Measurements from ENCODE around the gene MDC1. TPM values are rescaled to one million over a fixed set of nuclear protein-coding genes. Genes with fewer than 3 reads are reported as not detected.
A peak's percentile ranks its signal among the peaks of the same experiment; 100 is the strongest.

Gene MDC1
- total and polyA plus RNA-seq, 2 of the 13 experiments (the other 11 are each of a cell fraction or from before 2014, with no cell fraction given) = 8.4 to 14.0 TPM

DNA sequence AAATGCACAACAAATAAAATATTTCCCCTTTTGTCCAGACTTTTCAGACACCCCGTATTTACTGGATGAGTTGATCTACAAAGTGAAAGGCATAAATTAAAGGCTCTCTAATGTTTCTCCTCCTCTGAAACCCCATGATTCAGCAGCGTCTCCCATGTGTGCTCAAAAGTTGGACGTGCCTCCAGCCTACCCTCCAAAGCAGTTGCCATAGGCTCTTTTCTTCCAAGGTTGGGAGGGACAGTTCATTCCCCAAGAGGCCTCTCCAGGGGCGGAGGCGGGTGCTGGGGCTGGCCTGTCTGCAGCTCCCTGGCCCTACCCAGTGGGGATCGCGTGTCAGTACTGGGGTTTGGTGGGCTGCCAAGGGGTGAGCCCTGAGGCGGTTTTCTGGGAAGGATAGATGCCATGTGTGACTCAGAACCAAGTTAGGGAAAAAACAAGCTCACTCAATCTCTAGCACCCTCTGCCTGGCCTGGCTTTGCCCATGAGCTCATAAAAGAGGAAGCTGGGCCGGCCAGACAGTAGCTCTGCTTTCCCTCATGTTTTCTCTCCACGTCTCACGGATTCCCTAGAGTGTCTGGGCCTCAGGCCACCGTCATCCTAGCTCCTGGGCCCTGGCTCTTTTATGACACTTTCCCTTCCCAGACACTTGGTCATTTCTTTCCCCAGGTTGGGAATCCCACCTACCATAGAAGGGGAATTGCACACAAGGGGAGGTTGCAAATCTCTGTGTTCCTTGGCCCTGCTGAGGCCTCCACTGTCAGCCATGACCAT is 35.3 kb upstream of the MDC1 start:
- DNase-seq (ENCODE audit: low spot score) (no peak), FAIRE-seq (no peak), ATAC-seq (no peak)
- Histone ChIP-seq H3K4me3 (replicated peaks in 1 of 3; ENCODE audit: insufficient read depth in 1 of 3, low read depth in 2 of 3, low read length in 3 of 3) (no peak overlapping the region), H3K27ac (ENCODE audit: extremely low read length, insufficient read depth, low read length) (no peak overlapping the region), H3K27me3 (ENCODE audit: control insufficient read depth in 1 of 2, insufficient read depth in 2 of 2, low read length in 2 of 2) (no peaks in the 10 kb centered on the region), H3K36me3 (replicated peaks in 1 of 2; ENCODE audit: control insufficient read depth in 1 of 2, insufficient read depth in 2 of 2, low read length in 2 of 2) (no peaks in the 10 kb centered on the region), H3K9me3 (ENCODE audit: low read length) (no peaks in the 10 kb centered on the region), H3K4me1 (ENCODE audit: insufficient read depth, low read length) (peaks cover 65% of the 10 kb centered on the region), H2AFZ (ENCODE audit: low read length) (no peak overlapping the region), H3K9ac (ENCODE audit: insufficient read depth, low read depth, low read length) (no peak overlapping the region), H3K79me2 (ENCODE audit: insufficient read depth, low read length) (peaks cover 3% of the 10 kb centered on the region), H3K4me2 (ENCODE audit: low read depth, low read length) (no peak overlapping the region), H4K20me1 (ENCODE audit: insufficient read depth, low read length) (no peaks in the 10 kb centered on the region)
- no TSS peak for BruUV-seq (replicated peaks)
- intact Hi-C loops (cut with micrococcal nuclease; ENCODE audit: unreplicated experiment) = no loop called here
- in situ Hi-C loops (cut with HindIII; ENCODE audit: extremely low pct_ligation_motif_present, low pct_unique_long_range_greater_than_20kb) = no loop called here
- ChIA-PET CTCF (ENCODE audit: low intra/inter-chr PET ratio, low total read pairs) (no interaction called here), POLR2A (interaction anchor here (0.6 to 1.5 kb wide), 3 partner anchors 12 to 57 kb away, joined by 3 to 10 read pairs (median 4); no protein-coding TSS in a partner anchor)
- TF ChIP-seq, protein P1, sequence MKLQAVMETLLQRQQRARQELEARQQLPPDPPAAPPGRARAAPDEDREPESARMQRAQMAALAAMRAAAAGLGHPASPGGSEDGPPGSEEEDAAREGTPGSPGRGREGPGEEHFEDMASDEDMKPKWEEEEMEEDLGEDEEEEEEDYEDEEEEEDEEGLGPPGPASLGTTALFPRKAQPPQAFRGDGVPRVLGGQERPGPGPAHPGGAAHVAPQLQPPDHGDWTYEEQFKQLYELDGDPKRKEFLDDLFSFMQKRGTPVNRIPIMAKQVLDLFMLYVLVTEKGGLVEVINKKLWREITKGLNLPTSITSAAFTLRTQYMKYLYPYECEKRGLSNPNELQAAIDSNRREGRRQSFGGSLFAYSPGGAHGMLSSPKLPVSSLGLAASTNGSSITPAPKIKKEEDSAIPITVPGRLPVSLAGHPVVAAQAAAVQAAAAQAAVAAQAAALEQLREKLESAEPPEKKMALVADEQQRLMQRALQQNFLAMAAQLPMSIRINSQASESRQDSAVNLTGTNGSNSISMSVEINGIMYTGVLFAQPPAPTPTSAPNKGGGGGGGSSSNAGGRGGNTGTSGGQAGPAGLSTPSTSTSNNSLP (IDR thresholded peaks at IDR 0.05; ENCODE audit: low read depth, low read length) = no peak
- TF ChIP-seq, protein P2, sequence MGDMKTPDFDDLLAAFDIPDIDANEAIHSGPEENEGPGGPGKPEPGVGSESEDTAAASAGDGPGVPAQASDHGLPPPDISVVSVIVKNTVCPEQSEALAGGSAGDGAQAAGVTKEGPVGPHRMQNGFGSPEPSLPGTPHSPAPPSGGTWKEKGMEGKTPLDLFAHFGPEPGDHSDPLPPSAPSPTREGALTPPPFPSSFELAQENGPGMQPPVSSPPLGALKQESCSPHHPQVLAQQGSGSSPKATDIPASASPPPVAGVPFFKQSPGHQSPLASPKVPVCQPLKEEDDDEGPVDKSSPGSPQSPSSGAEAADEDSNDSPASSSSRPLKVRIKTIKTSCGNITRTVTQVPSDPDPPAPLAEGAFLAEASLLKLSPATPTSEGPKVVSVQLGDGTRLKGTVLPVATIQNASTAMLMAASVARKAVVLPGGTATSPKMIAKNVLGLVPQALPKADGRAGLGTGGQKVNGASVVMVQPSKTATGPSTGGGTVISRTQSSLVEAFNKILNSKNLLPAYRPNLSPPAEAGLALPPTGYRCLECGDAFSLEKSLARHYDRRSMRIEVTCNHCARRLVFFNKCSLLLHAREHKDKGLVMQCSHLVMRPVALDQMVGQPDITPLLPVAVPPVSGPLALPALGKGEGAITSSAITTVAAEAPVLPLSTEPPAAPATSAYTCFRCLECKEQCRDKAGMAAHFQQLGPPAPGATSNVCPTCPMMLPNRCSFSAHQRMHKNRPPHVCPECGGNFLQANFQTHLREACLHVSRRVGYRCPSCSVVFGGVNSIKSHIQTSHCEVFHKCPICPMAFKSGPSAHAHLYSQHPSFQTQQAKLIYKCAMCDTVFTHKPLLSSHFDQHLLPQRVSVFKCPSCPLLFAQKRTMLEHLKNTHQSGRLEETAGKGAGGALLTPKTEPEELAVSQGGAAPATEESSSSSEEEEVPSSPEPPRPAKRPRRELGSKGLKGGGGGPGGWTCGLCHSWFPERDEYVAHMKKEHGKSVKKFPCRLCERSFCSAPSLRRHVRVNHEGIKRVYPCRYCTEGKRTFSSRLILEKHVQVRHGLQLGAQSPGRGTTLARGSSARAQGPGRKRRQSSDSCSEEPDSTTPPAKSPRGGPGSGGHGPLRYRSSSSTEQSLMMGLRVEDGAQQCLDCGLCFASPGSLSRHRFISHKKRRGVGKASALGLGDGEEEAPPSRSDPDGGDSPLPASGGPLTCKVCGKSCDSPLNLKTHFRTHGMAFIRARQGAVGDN (CRISPR knock-in tag; IDR thresholded peaks at IDR 0.05) = peak; percentile 45
- TF ChIP-seq, protein P3, sequence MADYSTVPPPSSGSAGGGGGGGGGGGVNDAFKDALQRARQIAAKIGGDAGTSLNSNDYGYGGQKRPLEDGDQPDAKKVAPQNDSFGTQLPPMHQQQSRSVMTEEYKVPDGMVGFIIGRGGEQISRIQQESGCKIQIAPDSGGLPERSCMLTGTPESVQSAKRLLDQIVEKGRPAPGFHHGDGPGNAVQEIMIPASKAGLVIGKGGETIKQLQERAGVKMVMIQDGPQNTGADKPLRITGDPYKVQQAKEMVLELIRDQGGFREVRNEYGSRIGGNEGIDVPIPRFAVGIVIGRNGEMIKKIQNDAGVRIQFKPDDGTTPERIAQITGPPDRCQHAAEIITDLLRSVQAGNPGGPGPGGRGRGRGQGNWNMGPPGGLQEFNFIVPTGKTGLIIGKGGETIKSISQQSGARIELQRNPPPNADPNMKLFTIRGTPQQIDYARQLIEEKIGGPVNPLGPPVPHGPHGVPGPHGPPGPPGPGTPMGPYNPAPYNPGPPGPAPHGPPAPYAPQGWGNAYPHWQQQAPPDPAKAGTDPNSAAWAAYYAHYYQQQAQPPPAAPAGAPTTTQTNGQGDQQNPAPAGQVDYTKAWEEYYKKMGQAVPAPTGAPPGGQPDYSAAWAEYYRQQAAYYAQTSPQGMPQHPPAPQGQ (CRISPR knock-in tag; IDR thresholded peaks at IDR 0.05; ENCODE audit: borderline replicate concordance) = no peak
- WGBS (ENCODE audit: low lambda C conversion rate) = 95% methylated on average over 12 of the region's 12 CpGs

All from HepG2 (cell line).